ENCODE results near the gene AUP1. TPM values are rescaled to one million over a fixed set of nuclear protein-coding genes. Genes with fewer than 3 reads are reported as not detected.

Gene AUP1
- total RNA-seq = 143 TPM in 2 replicates

- no peak for TF ChIP-seq CTCF (IDR thresholded peaks at IDR 0.05; ENCODE audit: insufficient read depth, low read length, poor library complexity, severe bottlenecking)
- Histone ChIP-seq H3K36me3 (ENCODE audit: control insufficient read depth, insufficient read depth, low read length) (peaks cover 4% of the 10 kb centered on the region), H3K4me3 (ENCODE audit: low read depth, low read length) (peak within 1 kb of the TSS; percentile 62)
Observed at GRCh38 chr2:74529357-74530238, at the start of gene AUP1, which contains the start of gene HTRA2. Gene AUP1 (minus strand): TSS chr2:74529706. CDS start chr2:74529629, 77 bp downstream. Gene HTRA2 (plus strand): TSS chr2:74529933. CDS start chr2:74530007, 74 bp downstream.

GRCh38 chr2:74578408-74578807 is 48.9 kb upstream of the AUP1 start:
- Histone ChIP-seq H3K4me3 (ENCODE audit: low read depth, low read length) (no peak overlapping the region), H3K36me3 (ENCODE audit: control insufficient read depth, insufficient read depth, low read length) (no peaks in the 10 kb centered on the region), H3K27me3 (ENCODE audit: control insufficient read depth, insufficient read depth, low read length) (no peaks in the 10 kb centered on the region)
- no peak for TF ChIP-seq CTCF (IDR thresholded peaks at IDR 0.05; ENCODE audit: insufficient read depth, low read length, poor library complexity, severe bottlenecking)
- no peak for DNase-seq (ENCODE audit: low read depth)

More at GRCh38 chr2:74529357-74530238, at the start of gene AUP1, which contains the start of gene HTRA2:
- peak; percentile 97 for DNase-seq (ENCODE audit: low read depth)
- no peaks in the 10 kb centered on the region for H3K27me3 ChIP-seq (ENCODE audit: control insufficient read depth, insufficient read depth, low read length)

GRCh38 chr2:74577448-74577847 is 47.9 kb upstream of the AUP1 start:
- no peak overlapping the region for H3K4me3 ChIP-seq (ENCODE audit: low read depth, low read length)
- H3K27me3 ChIP-seq (ENCODE audit: control insufficient read depth, insufficient read depth, low read length) = no peaks in the 10 kb centered on the region
- no peak for TF ChIP-seq CTCF (IDR thresholded peaks at IDR 0.05; ENCODE audit: insufficient read depth, low read length, poor library complexity, severe bottlenecking)
- no peaks in the 10 kb centered on the region for H3K36me3 ChIP-seq (ENCODE audit: control insufficient read depth, insufficient read depth, low read length)
- no peak for DNase-seq (ENCODE audit: low read depth)

GRCh38 chr2:74576863-74577229 is 47.3 kb upstream of the AUP1 start:
- Histone ChIP-seq H3K27me3 (ENCODE audit: control insufficient read depth, insufficient read depth, low read length) (no peaks in the 10 kb centered on the region), H3K36me3 (ENCODE audit: control insufficient read depth, insufficient read depth, low read length) (no peaks in the 10 kb centered on the region), H3K4me3 (ENCODE audit: low read depth, low read length) (no peak overlapping the region)
- DNase-seq (ENCODE audit: low read depth) = no peak
- no peak for TF ChIP-seq CTCF (IDR thresholded peaks at IDR 0.05; ENCODE audit: insufficient read depth, low read length, poor library complexity, severe bottlenecking)

GRCh38 chr2:74576211-74576862 is 46.8 kb upstream of the AUP1 start:
- H3K4me3 ChIP-seq (ENCODE audit: low read depth, low read length) = no peak overlapping the region
- H3K27me3 ChIP-seq (ENCODE audit: control insufficient read depth, insufficient read depth, low read length) = no peaks in the 10 kb centered on the region
- TF ChIP-seq CTCF (IDR thresholded peaks at IDR 0.05; ENCODE audit: insufficient read depth, low read length, poor library complexity, severe bottlenecking) = no peak
- no peaks in the 10 kb centered on the region for H3K36me3 ChIP-seq (ENCODE audit: control insufficient read depth, insufficient read depth, low read length)
- DNase-seq (ENCODE audit: low read depth) = no peak

All from kidney epithelial cell (primary cell).